ENCODE results near the gene SLC15A1.
"Not testable (repeated sequence)": the region's sequence is repeated elsewhere in the genome, so short reads cannot be mapped to it uniquely, and the experiment has no call there.

Gene SLC15A1

DNA sequence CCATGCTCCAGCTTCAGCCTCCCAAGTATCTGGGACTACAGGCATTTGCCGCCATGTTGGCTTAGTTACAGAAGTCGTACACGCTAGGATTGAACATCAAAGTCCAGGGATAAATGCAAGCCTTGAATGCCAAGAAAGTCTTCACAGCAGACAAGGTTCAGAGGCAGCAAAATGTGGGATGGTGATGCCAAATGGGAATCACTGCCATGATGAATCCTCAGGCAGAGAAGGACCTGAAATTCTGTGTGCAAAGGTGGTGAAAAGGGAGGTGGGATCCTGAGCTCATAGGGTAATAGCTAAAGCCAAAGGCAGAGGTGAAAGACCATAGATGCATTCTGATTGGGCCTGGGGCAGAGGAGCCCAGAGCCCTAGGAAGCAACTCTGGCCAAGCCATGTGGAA lies 96.2 kb downstream of the SLC15A1 start:
- no peak for DNase-seq (ENCODE audit: low read depth)

- DNase-seq (ENCODE audit: low read depth), result peak; percentile 49
Observed at GRCh38 chr13:98653463-98653985, 98.9 kb downstream of the SLC15A1 start.

DNA sequence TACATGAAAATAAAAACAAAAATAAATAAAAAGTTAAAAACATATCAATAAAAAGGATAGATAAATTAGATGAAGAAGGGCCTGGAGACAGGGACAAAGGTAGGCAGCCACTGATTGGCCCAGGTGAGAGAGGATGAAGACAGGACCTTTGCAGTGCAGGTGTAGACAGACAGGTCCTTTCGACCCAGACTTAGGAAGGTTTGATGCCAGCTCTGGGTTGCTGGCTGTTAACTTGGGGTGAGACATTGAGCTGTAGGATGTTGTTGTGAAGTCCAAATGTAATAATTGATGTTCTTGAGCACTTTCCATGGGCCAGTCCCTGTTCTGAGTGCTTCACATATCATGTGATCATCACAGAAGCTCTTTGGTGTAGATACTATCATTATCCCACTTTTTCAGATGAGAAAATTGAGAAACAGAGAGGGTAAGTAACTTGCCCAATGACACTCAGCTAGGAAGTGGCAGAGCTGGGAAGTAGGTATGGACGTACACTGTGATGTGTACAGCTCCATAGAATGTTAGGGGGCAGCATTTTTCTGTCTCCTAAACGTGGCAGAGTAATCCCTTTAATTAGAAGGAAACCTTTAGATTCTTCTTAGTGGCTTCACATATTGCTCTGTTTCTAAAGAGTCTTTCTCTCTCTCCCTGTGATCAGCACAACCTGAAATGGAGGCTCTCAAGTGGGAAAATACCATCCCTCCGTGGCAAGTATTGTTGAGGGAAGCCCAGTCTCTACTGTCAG lies 99.6 kb downstream of the SLC15A1 start:
- no peak for DNase-seq (ENCODE audit: low read depth)

DNA sequence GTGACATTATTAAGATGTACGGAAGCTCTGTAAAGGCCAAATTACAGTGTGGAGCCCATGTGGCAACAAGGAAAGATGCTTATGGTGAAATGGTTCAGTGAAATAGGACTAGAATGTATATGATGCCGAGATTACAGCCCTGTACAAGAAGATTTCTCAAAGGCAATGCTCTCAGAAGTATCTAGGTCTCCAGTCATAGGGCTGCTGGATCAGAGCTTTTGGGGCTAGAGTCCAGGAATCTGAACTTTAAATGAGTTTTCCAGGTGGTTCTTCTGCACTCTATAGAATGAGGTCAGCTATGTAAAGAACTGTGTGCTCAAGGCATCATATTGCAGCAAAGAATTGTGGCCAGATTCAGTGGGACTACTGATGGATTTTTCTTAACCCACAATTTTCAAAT lies 100.2 kb downstream of the SLC15A1 start:
- no peak for DNase-seq (ENCODE audit: low read depth)

DNA sequence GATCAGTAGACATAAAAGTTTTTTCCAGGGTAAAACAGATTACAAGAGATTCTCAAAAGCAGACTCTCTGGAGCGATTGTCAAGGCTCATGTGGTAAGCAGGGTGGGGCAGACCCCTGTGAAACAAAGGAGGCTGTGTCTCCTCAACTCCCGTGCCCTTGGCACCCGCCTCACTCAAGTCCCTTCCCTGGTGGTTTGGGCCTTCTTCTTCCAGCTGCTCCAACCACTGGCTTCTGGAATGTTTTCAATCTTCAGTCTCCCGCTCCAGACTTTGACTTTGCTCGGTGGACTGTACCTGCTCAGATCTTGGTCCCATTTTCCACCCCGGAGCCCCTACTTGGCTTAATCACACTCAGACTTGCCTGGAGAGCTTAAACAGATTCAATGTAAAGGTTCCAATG lies 100.7 kb downstream of the SLC15A1 start:
- DNase-seq (ENCODE audit: low read depth), result no peak

DNA sequence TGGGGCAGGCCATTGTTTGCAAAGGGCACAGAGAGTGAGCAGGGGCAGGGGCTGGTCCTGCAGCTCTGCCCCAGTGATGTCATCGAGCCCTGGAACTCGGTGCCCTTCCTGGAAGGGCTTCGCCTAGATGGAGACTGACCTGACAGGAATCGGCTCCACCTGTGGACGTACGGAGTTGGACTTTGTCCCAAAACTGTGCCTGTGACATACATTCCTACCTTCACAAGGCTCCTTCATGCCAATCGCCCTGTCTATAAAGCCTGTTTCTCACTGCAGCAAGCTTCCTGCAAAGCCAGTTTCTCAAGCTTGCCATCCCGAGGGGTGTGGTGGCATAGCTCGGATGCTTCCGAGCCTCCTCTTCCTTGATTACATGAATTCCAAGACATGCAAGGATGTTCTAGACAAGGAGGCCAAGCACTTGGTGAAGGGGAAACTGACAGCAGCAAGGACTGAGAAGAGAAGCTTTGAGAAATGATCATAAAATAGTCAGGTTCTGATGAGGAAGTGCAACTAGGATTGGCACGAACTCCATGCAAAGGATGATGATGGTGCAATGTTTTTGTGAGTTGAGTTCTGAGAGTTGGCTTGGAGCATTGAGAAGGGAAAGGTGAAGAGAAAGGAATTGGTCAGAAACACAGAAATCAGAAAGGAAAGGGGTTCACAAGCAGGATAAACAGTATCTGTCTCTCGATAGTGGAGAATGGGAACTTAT lies 101.9 kb downstream of the SLC15A1 start:
- no peak for DNase-seq (ENCODE audit: low read depth)

DNA sequence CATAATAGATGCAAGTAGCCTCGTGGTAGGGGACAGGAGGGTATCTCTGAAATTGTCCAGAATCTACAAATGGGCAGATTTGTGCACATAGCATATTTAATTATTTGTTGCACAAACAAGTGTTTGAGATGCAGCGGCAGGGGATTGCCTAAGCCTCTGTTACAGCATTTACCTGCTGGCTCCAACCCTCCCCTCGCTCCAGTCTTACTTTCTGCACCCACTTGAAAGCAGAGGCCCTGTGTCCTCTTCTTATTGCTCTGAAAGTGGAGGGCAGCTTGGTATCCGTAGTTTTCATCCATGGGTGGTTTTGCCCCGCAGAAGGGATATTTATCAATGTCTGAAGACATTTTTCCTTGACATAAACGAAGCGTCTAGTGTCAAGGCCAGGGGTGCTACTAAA lies 102.6 kb downstream of the SLC15A1 start:
- DNase-seq (ENCODE audit: low read depth), result no peak

GRCh38 chr13:98648686-98649085 lies 103.8 kb downstream of the SLC15A1 start:
- no peak for DNase-seq (ENCODE audit: low read depth)

GRCh38 chr13:98648141-98648540 lies 104.3 kb downstream of the SLC15A1 start:
- no peak for DNase-seq (ENCODE audit: low read depth)

GRCh38 chr13:98647121-98647520 lies 105.4 kb downstream of the SLC15A1 start:
- no peak for DNase-seq (ENCODE audit: low read depth)

- DNase-seq (ENCODE audit: low read depth), result no peak
Observed at GRCh38 chr13:98643479-98643878, 109.0 kb downstream of the SLC15A1 start.

- DNase-seq (ENCODE audit: low read depth), result no peak
Observed at GRCh38 chr13:98641075-98641474, 111.4 kb downstream of the SLC15A1 start.

- DNase-seq (ENCODE audit: low read depth), result not testable (repeated sequence)
Observed at GRCh38 chr13:98639785-98640184, 112.7 kb downstream of the SLC15A1 start.

- DNase-seq (ENCODE audit: low read depth), result not testable (repeated sequence)
Observed at GRCh38 chr13:98638352-98638751, 114.1 kb downstream of the SLC15A1 start.
